T-helper 2 cell treated with Interferon-gamma antibody and Interleukin-4, amounts not matched to agents 100 ng/mL and 5 ng/mL, for 36 hours (primary cell): ENCODE results near the gene RBM17. TPM values are rescaled to one million over a fixed set of nuclear protein-coding genes. Genes with fewer than 3 reads are reported as not detected.
"Not testable (repeated sequence)": the region's sequence is repeated elsewhere in the genome, so short reads cannot be mapped to it uniquely, and the experiment has no call there.

Experiments
- intact Hi-C: fragments of 100-400 bp; cut with micrococcal nuclease; formaldehyde crosslinking; loops from one replicate; pipeline ENCODE4 v1.15.1; 2023
- total RNA-seq: library from RNA; stranded (reverse); gene quantifications from 2 replicates; pipeline ENCODE4 v1.2.3, GENCODE V29; 2022

Gene RBM17
- total RNA-seq, 1 donor from 2014 or later, result 200 TPM

DNA sequence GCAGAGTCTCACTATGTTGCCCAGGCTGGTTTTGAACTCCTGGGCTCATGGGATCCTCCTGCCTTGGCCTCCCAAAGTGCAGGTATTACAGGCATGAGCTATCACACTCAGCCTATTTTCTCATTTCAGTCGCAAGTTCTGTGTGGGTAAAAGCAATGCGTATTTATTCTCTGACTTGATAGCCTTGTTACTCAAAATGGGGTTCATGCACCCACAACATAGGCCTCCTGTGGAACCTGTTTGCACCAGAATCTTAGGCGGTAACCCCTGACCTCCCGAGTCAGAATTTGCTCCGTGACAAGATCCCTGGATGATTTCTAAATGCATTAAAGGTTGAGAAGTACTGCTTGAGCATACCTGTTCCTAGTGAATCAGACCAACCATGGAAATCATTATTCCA is 34.0 kb upstream of the RBM17 start:
- intact Hi-C loops, result loop anchor here (5.0 kb wide), 1 partner anchor 243 kb away; the partner anchor contains the start of gene GDI2

DNA sequence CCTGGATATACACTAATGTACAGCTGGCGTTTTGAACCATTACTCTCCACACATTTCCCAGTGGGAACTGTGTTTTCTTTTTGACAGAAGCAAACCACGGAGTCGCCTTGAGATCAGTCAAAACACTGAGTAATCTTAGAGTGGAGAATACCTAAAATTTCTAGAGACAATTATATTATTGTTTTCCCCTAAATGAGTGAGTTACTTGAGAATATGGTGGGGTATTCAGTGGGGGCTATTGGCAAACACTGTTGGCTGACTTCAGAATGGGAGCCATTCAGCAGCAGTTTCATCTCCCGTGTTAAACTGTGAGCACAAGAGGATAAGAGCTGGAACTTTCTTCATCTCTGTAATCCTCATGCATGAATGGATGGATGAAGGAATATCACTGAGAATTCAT is 32.9 kb upstream of the RBM17 start:
- intact Hi-C loops, result no loop called here

DNA sequence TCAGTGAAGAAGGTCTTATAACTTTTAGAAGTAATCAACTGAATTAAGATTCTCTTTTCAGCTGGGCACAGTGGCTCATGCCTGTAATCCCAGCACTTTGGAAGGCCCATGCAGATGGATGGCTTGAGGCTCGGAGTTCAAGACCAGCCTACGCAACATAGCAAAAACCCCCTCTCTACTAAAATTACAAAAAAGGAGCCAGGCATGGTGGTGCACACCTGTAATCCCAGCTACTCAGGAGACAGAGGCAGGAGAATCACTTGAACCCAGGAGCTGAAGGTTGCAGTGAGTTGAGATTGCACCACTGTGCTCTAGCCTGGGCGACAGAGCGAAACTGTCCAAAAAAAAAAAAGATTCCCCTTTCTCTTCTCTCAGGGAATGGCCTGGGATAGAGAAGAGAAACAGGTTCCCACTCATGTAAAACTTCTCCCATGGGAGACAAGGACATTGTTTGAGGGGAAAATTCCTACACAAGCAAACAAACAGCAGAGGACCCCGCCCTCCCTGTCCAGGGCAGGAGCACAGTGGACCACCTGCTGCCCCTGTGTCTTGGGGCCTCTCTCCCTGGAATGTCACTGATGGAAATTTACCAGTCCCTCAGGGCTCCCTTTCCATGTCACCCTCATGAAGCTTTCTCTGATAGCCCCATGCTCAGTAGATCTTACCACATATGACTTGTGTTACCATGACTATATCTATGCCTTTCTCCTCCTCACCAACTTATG is 32.3 kb upstream of the RBM17 start:
- intact Hi-C loops, result no loop called here

DNA sequence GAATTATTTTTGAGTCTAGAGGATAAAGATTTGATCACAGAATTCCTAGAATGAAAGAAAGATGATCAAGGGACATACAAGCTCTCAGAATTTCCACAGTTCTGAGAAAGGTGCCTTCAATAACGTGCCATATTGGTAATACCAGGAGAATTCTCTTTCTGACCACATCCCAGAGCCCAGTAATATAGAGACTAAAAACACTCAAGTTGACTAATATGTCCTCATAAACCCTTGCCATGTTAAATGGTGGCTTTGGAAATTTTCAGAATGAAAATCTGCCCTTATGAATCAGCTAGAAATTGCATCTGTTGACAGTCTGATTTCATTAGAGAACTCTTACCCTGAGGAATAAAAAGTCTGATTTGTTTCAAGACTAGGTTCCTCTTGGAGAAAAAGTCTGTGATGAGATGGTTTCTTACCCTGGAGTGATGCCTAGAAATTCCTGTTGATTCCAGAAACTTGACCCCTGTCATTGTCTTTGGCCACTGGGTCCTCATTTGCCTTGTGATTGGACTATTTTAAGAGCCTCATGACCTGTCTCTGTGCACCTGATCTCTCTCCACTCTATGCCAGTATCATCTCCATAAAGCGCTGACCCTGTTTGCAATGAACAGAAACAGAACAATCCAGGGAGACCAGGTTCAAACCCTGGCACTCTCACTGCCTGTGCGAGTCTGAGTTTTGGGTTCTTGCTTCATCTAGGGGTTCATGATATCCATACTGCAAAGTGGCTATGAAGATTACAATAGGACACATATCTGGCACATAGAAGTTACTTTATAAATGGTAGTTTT is 30.0 kb upstream of the RBM17 start:
- intact Hi-C loops, result no loop called here

- intact Hi-C loops, result no loop called here
These were observed 29.3 kb upstream of the RBM17 start for GRCh38 chr10:6059506-6059905.

- intact Hi-C loops, result no loop called here
These were observed 27.8 kb upstream of the RBM17 start for GRCh38 chr10:6061056-6061455.

DNA sequence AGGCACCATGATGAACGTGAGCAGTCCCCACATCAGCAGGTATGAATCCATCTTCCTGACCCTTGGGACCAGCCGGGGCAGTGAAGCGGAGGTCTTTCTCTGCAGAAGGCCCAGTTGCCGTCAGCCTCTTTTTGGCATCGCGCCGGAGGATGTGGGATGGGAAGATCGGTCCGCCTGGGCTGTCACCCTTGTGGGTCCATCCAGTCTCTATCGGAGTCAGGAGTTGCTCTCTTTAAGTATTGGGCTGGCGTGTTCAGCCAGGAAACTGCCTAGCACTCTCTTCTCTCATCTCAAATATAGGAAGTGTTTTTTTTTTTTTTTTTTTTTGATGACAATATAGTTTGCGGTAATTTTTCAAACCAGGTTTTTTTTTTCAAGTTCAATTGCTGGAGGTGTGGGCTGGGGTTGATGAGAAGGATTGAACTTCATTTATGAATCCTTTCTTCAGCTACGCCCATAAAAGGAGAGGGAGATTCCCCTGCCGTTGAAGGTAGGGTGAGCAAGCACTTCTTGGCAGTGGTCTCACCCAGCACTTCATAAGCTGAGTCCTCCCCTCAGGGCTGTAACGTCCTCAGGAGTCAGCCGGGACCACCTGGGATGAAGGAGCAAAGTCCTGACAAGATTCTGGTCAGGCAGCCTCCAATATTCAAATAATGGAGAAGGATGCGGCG is 26.6 kb upstream of the RBM17 start, which contains the start of gene IL2RA:
TSS of gene IL2RA (minus strand) at position 267 of the 671 bp plus-strand sequence. CDS start at position 51, 216 bp downstream.
- intact Hi-C loops, result loop anchor here (1.0 kb wide), 4 partner anchors 10 to 48 kb away; no protein-coding TSS in a partner anchor

DNA sequence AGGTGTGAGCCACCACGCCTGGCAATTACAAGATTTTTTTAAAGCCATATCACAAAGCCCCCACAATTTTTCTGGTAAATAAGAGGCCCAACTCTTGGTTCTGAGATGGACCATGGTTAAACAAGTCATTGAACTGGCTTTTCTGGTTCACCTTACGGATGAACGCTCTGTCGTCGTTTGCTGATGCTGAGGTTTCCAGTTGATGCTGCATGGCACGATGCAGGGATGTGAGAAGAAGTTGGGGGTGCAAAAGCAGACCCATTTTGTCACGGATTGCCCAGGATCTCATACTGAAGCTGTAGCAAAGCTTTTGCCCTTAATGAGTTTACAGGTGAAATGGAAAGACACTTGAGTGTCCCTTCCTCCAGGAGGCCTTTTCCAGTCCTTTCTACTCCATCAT is 24.7 kb upstream of the RBM17 start:
- intact Hi-C loops, result no loop called here

DNA sequence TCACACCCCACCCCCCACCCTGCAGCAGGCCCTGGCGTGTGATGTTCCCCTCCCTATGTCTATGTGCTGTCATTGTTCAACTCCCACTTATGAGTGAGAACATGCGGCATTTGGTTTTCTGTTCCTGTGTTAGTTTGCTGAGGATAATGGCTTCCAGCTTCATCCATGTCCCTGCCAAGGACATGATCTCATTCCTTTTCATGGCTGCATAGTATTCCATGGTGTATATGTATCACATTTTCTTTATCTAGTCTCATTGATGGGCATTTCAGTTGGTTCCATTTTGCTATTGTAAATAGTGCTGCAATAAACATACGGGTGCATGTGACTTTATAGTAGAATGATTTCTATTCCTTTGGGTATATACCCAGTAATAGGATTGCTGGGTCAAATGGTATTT is 24.1 kb upstream of the RBM17 start:
- intact Hi-C loops, result not testable (repeated sequence)

DNA sequence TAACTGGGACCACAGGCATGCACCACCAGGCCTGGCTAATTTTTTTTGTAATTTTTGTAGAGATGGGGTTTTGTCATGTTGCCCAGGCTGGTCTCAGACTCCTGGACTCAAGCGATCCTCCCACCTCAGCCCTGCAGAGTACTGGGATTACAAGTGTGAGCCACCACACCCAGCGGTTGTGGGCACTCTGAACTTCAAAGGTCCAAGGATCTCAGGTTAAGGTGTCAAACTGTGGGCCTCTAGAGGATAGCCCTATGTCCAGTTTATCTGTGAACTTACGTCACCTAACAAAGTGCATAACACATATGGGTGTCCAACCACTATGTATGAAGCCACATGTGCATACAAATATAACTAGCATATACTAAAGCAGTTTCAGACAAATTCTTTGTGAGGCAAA is 23.4 kb upstream of the RBM17 start:
- intact Hi-C loops, result no loop called here

GRCh38 chr10:6065835-6066234 is 23.0 kb upstream of the RBM17 start:
- intact Hi-C loops, result no loop called here

- intact Hi-C loops, result no loop called here
These were observed 21.4 kb upstream of the RBM17 start for GRCh38 chr10:6067457-6067856.

DNA sequence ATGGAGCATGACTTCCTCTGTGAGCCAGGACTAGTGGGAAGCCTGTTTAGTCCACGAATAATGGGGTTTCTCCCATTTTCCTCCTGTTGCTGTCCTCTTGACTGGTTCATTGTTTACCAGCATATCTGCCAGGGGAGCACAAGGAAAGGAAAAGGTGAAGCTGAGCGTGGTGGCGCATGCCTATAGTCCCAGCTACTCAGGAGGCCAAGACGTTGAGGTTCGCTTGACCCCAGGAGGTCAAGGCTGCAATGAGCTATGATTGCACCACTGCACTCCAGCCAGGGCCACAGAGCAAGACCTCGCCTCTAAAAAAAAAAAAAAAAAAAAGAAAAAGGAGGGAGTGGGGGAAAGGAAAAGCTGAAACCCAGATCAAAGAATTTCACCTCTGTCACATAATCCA is 20.8 kb upstream of the RBM17 start:
- intact Hi-C loops, result loop anchor here (2.0 kb wide), 2 partner anchors 15 kb away; no protein-coding TSS in a partner anchor

DNA sequence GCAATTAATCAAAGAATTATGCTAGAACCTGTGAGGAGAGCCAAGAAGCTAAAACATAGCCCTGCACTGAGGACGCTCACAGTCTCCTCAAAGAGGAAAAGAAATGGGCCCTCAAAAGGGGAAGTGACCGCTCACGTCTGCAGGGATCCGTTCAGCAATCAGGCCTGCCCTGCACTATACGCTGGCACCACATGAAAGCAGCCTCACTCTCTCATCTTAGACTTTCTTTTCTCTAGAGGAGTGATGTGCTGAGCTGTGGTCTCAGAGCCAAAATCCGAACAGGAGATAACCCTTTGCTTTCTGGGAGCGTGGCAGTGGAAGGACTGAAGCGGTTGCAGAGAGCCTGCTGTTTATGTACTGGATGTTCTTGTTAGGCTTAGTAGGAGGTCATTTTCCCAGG is 20.4 kb upstream of the RBM17 start:
- intact Hi-C loops, result loop anchor here (2.0 kb wide), 2 partner anchors 14 to 16 kb away; no protein-coding TSS in a partner anchor

GRCh38 chr10:6069081-6069931 is 19.5 kb upstream of the RBM17 start:
- intact Hi-C loops, result loop anchor here (2.0 kb wide), 2 partner anchors 13 to 17 kb away; no protein-coding TSS in a partner anchor

GRCh38 chr10:6070660-6071059 is 18.2 kb upstream of the RBM17 start:
- intact Hi-C loops, result no loop called here

DNA sequence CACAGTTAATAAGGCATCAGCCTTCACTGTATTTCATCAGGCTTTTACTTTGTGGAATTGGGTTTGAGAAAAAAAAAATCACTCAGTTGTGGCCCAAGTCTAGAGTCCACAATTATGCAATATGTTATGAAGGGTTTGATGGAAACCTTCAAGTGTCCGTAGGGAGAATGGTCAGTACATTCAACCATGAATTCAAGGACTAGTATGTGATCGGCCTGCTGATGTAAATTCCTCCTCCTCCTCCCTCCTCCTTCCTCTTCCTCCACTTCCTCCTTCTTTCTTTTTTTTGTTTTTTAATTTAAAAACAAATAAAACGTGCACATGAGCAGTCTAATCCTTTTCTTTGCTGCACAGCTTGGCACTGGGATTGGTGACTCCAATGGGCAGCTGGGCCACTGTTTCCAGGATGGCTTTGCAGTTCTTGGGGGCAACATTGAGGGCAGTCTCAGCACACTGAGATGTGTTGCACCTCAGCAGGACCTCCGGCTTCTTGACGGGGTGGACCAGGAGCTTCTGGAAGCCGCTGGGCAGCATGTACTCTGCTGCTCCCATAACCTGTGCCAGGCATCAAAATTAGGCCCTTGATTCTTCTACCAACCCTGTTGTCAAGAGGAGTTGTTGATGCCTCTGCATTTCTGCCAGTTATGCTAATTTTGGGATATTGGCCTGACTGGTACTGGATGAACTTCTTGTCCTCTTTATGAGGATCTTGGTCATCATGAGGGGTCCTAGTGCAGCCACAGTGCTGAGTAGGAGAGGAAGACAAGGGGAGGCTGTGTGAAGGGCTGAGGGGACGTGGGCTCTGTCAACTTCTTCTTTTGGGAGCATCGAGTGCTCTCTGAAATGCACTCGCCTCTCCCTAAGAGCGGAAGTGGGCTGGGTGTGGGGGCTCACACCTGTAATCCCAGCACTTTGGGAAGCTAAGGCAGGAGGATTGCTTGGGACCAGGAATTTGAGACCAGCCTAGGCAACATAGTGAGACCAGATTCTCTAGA is 17.4 kb upstream of the RBM17 start:
- intact Hi-C loops, result loop anchor here (1.0 kb wide), 3 partner anchors 9 to 20 kb away; partner anchors contain the start of gene IL2RA

DNA sequence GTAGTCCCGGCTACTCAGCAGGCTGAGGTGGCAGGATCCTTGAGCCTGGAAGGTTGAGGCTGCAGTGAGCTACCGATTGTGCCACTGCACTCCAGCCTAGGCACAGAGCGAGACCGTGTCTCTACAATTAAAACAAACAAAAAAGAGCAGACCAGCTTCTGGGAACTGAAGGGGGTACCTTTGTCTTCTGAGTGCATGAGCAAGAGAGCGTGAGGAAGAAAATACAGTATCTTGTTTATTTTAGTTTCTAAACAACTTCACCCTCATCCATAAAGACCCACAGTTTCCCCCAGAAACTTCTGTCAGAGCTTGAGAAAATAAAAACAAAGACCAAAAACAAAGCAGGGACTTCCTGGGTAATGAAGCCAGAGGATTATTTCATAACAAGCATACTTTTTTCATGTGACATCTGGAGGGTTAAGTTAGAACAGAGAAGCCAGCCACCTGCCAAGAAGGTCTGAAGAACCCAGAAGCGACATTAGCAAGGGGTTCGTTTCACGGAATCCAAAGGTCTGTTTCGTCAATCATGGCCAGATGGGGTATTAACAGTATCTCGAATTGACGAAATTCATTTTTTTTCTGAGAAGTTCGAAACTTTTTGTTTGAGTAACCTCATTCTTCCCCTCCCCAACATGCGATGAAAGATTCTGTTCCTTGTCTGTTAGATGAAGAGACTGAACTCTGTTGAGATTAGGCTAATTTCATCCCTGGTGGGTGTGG is 16.5 kb upstream of the RBM17 start:
- intact Hi-C loops, result loop anchor here (1.0 kb wide), 3 partner anchors 10 to 21 kb away; partner anchors contain the start of gene IL2RA
